Activated CD4-positive, CD25-positive, alpha-beta regulatory T cell treated with anti-CD3 and anti-CD28 coated beads, Interleukin-2, amount 50 U/mL, for 24 hours (primary cell): ENCODE data around the gene SLC7A7.
"Not testable (repeated sequence)": the region's sequence is repeated elsewhere in the genome, so short reads cannot be mapped to it uniquely, and the experiment has no call there.

ENCODE experiments used
- ATAC-seq, 2 donors: fragments of 150-1000 bp; cut with Tn5 transposase; one replicate each; pipeline ENCODE4 v1.10.0; 2021; ENCODE audit warnings: mild to moderate bottlenecking in 1 of 2, moderate library complexity in 1 of 2

The SLC7A7 gene

DNA sequence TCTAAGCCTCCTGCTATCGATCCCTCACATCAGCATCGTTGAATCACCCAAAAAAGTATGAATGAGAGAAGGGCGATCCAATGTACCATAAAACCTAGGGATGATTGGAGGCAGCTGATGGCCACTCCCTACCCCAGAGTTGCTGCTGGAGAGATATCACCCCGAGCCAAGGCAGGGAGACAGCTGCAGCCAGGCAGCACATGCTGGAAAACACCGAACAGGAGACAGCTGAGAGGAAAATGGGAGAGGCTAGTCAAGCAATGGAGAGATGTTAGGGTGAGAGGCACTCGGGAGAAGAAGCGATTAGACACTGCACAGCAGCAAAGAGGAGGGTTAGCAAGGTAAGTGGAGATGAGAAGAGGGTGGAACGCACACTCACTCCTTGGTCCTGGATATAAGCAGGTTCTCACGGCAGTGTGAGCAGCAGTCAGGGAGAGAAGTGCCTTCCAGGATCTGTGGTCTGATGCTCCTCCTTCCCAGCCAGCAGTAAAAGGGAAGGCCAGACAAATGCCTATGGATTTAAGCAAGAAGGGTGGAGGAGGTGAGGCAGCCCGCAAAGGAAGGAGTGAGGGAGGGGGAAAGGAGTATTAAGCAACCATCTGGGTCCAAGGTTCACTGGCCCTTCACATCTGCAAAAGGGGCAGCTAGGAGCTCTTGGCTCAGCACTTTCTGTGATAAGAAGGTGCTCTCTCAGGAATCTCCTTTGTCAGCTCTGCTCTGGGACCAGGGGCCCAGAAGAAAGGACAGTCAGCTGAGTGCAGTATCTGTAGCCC is at the start of gene SLC7A7:
SLC7A7 (minus strand) TSS at position 495 of the 773 bp plus-strand sequence. CDS start 2,037 bp downstream, outside the sequence.
- ATAC-seq = no peak

- no peak for ATAC-seq
Measured at GRCh38 chr14:22864979-22865378, 49.7 kb upstream of the SLC7A7 start.

DNA sequence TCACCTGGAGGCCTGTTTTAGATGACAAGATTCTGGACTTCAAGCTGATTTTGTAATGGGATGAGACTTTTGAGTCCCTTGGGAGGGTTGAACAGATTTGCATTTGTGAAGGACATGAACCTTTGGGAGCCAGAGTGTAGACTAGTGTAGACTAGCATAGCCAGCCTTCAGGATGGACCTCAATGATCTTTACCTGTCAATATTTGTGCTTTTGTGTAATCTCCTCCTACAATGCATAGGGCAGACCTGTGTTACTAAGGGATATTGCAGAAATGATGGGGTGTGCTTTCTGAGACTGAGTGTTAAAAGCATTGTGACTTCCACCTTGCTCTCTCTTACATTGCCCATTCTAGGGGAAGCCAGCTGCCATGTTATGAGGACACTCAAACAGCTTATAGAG is 46.4 kb upstream of the SLC7A7 start:
- no peak for ATAC-seq

DNA sequence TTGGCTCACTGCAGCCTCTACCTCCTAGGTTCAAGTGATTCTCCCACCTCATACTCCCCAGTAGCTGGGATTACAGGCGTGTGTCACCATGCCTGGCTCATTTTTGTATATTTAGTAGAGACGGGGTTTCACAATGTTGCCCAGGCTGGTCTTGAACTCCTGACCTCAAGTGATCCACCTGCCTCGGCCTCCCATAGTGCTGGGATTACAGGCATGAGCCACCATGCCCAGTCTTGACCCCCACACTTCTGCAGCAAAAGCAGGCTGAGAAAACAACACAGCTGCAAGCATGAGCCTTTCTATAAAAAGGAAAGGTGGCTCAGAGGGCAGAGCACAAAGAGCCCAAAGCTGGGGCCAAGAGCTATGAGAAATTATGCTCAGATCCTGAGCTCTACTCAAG is 45.1 kb upstream of the SLC7A7 start:
- ATAC-seq = not testable (repeated sequence)

DNA sequence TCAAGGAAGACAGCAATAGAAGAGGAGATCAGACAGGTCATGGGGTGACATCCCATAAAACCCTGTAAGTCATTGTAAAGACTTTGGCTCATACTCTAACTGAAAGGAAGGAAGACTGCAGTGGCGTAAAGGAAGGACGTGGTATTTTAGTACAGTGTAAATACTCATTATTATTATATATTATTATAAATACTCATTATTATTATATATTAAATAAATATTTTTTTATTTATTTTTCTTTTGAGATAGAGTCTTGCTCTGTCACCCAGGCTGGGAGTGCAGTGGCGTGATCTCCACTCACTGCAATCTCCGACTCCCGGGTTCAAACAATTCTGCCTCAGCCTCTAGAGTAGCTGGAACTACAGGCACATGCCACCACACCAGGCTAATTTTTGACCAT is 41.2 kb upstream of the SLC7A7 start:
- ATAC-seq = no peak

- ATAC-seq = no peak
Measured at GRCh38 chr14:22854963-22855724, 39.9 kb upstream of the SLC7A7 start.

DNA sequence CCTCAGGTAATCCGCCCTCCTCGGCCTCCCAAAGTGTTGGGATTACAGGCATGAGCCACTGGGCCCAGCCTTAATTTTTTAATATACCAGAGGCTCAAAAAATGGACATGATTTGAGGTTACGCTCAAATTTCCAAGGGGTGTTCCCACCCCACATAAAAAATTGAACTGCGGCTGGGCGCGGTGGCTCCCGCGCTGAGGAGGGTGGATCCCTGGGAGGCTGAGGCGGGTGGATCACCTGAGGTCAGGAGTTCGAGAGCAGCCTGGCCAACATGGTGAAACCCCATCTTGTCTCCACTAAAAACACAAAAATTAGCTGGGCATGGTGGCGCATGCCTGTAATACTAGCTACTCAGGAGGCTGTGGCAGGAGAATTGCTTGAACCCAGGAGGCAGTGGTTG is 39.1 kb upstream of the SLC7A7 start:
- not testable (repeated sequence) for ATAC-seq

DNA sequence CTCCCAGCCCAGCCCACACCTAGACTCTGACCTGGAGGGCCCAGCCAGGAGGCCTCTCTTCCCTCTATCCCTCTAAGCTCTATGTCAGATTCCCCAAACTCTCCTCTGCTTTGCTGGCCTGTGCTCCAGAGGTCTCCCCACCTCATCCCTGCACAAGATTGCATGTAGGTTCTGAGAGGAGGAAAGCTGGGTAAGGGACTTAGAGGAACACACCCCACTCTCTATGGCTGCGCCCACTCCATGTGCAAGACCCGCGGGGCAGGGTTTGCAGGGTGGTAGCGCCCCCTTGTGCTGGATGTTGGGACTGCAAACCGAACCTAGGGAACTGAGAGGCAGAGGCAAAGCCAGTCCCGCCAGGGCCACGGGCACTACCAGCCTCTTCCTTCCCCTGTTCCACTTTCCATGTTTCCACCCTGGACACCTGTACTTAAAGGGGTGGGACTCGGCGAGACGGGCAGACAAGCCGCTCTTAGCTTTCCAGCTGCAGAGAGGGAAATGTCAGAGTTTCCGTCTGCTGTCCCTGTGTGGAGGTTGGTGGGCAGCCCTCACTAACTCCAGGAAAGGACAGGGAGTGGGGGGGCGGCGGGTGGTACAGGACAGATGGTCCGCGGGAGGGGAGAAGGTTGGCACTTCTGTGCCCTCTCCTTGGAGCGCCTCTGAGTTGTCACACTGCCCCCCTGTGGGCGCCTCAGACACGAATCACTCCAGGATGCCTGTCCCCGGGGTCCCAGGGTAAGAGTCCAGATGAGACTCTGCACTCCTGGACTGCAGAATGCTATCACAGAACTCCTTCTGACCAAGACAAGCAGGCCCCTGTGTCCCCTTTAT is 37.9 kb upstream of the SLC7A7 start:
- peak; percentile 86 to 87 for ATAC-seq

GRCh38 chr14:22852599-22852939 is 37.3 kb upstream of the SLC7A7 start:
- ATAC-seq = no peak

DNA sequence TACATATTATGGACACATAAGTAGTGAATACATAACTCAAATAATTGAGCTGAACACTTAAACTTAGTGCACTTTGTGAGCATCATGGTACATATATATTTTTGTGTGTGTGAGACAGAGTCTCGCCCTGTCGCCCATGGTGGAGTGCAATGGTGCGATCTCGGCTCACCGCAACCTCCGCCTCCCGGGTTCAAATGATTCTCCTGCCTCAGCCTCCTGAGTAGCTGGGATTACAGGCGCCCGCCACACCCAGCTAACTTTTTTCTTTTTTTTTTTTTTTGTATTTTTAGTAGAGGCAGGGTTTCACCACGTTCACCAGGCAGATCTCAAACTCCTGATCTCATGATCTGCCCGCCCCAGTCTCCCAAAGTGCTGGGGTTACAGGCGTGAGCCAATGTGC is 36.9 kb upstream of the SLC7A7 start:
- not testable (repeated sequence) for ATAC-seq

DNA sequence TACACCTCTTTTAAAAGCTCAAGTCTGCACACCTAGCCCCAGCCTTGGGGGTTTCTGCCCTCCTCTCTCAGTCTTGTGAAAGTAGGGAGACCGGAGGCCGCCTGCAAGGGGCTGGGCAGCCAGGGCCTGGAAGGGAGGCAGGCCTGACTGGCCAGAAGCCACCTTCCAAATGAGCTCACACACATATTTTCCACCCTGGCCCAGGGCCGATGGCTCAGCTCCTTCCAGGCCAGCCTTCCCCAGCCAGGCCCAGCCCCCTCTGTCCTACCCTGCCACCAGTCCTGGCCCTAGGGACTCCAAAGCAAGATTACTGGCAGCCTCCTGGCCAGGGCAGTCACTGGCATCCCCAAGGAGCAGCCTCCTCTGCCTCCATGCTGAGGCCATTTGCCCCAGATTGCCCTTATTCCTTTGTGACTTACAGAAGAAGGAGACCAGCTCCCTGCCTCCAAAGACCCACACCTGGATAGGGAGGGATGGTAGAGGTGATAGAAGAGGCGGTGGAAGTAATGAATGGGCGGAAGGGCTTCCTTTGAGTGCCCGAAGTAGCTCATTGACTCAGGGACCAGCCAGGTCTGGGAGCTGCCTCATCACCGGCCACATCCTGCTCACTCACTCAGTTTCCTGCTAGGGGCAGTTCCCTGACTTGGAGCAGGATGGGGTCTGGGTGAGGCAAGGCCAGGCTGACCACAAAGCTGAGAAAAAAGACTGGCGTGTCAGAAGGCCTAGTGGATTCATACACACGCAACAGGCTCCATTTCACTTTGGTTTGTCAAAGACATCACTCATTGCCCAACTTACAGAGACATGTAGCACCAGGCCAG is 35.9 kb upstream of the SLC7A7 start:
- ATAC-seq = peak; percentile 25 to 33

DNA sequence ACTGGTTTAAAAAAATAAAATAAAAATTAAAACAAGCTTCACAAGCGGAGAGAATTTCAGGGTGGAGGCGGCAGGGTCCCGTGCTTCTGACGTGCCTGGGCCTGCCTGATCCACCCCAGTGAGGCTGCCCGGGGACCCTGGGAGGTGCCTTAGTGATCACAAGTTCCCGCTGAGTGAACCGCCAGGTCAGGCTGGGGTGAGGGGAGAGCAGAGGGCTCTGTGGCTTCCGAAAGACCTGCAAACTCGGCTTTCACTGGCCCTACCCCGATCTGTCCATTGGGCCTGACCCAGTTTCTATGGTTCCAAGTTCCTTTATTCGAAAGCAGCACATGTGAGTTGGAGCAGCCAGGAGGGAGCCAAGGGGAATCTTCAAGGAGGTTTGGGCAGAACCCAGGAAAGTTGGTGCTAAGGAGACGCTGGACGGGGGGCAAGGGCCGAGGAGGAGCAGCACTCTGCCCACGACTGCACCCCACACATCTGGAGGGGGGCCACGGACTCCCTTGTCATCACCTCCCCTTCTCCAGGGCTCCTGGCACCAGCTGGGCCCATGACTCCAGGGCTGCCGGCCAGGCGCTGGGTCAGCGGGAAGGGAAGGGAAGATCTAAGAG is 34.1 kb upstream of the SLC7A7 start:
- no peak for ATAC-seq

DNA sequence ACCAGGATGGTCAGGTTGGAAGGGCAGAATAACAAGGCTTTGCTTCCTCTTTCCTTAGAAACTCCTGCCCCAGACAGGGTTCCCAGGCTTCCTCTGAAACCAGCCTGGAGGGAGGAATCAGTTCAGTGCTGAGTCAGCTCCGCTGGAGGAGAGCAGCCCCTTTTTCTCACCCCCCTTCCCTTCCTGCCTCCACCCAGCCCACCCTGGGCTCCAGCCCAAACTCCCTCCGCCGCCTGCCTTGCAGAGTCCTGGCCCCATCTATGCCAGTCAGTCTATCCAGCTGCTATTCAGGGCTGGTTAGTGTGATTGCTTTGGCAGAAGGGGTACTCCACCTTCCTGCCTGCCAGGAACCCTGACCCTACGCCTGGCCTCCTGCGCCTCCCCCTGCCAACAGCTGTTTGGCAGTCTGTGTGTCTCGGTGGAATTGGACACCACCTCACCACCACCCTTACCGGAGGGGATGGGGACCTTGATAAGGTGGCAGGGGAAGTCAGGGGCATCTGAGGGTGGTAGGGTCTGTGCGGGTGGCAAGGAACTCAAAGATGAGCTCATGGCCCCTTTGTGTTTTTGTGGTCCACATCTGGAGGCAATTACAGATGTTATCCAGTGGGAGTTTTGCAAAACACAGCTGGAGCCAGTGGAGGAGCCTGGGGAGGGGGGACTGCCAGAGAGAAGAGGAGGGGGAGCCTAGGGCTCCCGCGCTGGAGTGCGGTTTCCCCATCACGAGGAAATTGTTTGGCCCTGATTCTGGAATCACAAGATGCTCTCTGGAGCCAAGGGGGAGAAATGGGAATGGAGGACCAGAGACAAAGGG is 33.3 kb upstream of the SLC7A7 start:
- no peak for ATAC-seq

DNA sequence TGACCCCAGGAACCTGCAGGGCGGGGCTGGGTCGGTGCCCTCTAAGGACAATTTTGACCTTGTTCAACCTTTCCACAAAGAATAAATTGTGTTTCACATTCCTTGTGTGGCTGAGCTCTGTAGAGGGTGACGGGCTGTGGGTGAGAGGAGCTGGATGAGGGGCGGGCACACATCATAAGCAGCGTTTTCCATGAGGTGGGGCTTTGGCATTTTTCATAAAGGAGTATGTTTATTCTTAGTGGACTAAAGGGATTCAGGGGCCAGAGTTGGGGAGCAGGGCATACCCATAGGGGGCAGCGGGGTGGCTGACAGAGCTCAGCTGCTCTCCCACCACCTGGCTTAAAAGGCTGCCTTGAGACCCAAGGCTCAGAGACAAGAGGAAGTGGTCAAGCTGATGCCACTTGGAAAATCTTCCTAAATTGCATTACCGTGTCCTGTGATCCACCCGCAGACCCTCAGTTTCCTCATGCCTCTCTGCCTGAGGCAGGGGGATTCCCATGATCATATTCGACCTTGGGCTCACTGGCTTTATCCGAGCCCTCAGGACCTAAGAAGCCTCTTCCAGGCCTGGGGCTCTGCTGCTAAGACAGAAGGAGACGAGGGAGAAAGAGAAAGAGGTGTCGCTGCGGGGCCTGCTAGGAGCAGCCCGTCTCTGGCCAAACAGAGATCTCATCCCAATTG is 32.6 kb upstream of the SLC7A7 start:
- ATAC-seq = no peak

DNA sequence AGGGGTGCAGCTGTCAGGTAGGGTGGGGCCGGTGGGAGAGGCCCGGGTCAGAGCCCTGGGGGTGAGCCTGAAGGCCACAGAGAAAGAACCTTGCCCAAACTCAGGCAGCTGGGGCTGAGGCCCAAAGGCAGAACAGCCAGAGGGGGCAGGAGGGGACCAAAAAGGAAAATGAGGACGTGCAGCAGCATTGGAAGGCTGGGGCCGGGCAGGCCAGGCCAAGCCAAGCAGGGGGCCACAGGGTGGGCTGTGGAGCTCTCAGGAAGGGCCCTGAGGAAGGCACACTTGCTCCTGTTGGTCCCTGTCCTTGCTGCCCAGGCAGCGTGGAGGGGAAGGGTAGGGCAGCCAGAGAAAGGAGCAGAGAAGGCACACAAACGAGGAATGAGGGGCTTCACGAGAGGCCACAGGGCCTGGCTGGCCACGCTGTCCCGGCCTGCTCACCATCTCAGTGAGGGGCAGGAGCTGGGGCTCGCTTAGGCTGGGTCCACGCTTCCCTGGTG is 31.6 kb upstream of the SLC7A7 start:
- no peak for ATAC-seq

GRCh38 chr14:22845821-22846625 is 30.8 kb upstream of the SLC7A7 start:
- no peak for ATAC-seq

GRCh38 chr14:22845103-22845394 is 29.8 kb upstream of the SLC7A7 start:
- no peak for ATAC-seq

DNA sequence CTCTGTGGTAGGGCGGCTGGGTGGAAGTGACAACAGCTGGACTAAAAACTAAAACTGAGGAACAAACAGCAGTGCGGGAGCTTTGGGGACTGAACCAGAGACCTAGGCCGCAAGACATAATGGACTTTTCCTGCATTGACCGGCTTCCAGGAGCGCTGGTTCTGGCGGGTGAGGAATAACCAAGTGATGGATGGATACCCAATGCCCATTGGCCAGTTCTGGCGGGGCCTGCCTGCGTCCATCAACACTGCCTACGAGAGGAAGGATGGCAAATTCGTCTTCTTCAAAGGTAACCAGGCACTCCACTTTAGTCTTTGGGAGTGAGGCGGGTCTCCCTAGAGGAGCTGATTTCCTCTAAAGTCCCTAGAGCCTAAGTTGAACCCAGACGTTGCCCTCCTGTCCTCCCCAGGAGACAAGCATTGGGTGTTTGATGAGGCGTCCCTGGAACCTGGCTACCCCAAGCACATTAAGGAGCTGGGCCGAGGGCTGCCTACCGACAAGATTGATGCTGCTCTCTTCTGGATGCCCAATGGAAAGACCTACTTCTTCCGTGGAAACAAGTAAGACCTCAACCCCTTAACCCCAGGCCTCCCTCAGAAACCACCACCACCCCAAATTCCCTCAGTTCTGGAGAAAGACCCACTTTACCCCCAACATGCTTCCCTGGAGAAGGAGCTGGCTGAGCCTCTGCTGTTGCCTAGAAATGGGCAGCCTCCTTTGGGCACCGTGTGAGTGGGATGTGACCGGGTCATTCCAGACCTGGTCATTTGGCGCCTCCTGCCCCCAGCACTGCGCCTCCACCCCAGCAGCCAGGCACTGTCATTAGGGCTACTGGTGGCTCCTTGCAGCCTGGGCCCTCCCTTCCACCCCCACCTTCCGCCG is 29.2 kb upstream of the SLC7A7 start:
- ATAC-seq = no peak
